HG03432 (cell line): ENCODE data around the gene OR4E1.
A peak's percentile ranks its signal among the peaks of the same experiment; 100 is the strongest.
"Not testable (repeated sequence)": the region's sequence is repeated elsewhere in the genome, so short reads cannot be mapped to it uniquely, and the experiment has no call there.

ENCODE experiments used
- ATAC-seq: cut with Tn5 transposase; IDR thresholded peaks from one replicate; pipeline ENCODE4 v1.9.1; 2021; ENCODE audit warnings: mild to moderate bottlenecking, moderate library complexity; ENCODE audit not compliant: unreplicated experiment

OR4E1 gene, protein sequence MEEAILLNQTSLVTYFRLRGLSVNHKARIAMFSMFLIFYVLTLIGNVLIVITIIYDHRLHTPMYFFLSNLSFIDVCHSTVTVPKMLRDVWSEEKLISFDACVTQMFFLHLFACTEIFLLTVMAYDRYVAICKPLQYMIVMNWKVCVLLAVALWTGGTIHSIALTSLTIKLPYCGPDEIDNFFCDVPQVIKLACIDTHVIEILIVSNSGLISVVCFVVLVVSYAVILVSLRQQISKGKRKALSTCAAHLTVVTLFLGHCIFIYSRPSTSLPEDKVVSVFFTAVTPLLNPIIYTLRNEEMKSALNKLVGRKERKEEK

DNA sequence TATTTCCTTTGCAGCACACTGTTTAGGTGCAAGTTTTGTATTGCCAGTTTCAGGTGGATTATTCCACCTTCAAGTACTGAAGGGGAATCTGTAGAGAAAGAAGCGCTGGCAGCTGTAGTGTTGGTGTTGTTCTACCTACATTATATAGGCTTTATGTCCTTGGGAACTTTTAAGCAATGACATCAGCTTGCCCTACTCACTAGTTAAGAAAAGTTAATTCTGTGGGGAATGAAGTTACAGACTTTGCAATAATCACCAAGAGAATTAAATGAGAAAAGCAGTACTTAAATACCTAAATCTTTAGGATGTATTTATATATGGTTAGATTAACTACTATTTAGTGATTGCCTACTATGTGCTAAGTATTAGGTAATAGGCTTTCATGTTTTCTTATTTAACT, at the start of gene OR4E1:
TSS of gene OR4E1 (minus strand) at position 101 of the 400 bp plus-strand sequence. CDS start 2,883 bp downstream, outside the sequence.
- no peak for ATAC-seq

DNA sequence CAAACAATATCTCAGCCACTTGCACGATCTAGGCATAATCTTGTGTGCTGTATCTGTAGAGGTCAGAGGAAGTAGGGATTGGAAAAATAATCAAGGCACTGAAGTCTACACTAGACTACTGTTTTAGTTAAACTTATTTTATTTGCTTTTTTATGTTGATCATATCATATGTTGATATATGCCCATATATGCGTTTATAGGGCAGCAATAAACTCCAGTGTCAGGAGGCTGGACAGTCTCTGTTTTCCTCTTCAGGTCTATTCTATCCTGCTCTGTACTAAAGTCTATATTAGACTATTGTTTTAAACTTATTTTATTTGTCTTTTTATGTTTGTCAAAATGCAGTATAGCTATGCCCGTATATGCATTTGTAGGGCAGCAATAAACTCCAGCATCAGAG, 47.9 kb upstream of the OR4E1 start:
- ATAC-seq = no peak

DNA sequence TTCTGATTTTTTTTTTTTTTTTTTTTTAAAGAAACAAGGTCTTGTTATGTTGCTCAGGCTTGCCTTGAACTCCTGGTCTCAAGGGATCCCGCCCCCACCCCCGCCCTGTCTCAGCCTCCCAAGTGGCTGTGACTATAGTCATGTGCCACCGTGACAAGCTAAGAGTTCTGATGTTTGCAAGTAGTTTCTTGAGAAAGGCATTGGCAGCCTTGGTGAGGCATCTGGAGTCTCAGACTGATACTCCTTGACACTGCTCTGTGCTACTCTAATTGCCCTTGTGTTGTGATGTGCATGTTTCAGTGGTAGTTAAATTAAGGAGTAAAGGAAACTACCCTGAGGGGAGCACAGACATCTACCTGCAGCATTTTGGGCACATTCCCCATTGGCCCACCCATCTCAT, 46.2 kb upstream of the OR4E1 start:
- no peak for ATAC-seq

DNA sequence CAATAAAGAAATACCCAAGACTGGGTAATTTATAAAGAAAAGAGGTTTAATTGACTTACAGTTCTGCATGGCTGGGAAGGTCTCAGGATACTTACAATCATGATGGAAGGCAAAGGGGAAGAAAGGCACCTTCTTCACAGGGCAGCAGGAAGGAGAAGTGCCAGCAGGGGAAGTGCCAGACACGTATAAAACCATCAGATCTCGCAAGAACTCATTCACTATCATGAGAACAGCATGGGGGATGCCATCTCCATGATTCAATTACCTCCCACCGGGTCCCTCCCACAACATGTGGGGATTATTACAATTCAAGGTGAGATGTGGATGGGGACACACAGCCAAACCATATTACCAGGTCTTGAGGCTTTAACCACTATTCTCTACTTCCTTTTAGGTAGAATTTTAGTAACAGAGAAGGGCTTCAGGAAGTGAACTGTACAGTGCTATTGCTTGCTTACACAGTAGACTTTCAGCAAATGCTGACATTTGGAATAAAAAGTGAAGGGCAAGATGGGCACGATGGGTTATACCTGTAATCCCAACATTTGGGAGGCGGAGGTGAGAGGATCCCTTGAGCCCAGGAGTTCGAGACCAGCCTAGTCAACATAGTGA, 40.8 kb upstream of the OR4E1 start:
- ATAC-seq = no peak

DNA sequence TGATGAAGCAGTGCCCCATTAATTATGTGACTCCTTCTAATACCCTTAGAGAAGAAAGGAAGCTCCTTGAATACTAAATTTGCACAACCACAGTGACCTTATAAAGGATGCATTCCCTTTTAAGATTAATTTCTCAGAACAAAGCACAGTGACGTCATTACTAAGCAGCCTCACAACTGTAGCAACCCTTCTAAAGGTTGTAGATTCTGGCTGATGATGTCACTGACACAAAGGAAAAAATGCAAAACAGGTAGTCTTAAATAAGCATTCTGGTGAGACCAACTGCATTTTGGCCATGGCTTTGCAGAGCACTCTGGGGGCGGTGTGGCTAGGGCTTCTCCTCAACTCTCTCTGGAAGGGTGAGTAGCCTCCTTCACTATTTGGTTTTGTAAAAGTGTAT, 38.4 kb upstream of the OR4E1 start:
- ATAC-seq = no peak

DNA sequence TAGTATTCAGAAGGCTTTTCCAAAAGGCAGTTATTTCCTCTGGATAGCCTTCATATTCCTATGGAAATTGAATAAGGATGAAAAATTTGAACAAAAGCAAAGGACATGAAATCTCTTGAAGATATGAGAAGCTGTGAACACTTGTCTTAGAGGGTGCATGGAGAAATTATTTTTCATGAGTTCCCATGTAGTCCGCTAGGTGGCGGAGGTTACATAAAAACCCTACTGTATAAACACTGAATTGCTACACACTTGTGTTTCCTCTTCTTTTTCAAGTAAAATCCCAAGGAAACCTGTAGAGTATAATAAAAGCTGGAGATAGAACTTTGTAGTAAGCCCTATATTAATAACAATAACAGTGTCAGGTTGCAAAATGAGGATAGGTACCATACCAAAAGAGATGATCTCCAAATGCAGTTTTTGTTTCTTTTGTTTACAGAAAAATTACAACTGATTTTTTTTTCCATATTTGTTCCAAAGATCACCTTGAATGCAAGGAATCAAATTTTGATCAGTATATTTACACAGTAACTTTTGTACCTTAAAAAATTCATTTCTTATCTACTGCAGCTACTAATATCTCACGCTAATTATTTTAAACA, 37.8 kb upstream of the OR4E1 start:
- peak; percentile 76 for ATAC-seq

DNA sequence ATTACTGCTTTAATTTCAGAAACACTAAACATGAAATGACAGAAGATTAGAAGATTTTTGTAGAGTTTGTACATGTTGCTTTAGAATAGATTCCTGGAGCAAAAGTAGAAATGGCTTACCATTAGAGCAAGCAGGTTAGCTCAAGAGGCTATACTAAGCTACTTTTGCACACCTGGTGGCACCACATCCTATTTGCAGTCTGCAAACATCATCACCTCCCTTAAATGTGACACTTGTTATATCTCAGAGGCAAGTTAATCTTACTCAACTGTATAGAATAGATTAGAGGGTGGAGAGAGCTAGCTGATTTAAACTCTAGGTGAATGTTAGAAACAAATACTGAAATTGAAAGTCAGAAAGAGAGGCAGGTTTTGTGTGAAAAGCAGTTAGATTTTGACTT, 30.7 kb upstream of the OR4E1 start:
- ATAC-seq = no peak

DNA sequence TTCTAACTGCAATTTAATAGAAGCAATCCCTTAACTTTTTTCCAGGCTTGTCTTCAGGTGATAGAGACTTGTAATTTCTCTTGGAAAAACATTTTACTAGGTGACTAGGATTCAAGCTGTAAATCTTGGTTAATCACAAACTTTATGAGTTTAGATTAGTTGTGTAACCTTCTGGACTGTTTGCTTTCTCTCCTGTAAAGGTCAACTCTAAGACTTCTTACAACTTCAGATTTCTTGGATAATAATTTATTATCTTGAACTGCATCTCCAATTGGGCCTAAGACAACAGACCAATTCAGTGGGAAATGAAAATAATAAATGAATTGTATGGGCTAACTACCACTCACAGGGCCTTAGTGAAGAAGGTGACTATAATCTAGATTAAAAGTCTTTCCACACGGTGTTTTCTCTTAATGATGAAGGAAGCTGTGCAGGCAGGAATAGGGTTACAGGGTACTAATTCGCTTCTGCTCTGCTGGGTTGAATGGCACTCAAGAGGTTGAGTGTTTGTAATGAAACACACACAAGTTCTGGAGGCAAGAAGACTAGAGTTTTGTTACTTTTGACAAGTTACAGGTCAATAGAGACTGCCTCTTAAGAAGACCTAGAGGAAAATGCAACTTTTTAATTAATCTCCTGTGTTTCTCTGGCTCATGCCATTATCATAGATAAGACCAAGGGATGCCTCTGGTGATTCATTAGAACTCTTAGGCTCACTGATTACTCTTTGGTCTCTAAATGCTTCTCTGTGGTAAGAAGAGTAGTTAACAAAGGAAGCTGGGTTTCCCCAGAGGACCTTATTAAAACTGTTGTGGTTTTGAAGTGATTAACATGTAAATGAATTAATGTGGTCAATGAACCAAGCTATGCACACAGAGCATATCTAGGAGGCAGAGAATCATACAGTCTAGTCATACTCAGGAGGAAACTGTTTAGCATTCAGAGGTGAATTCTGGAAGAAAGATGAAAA, 30.0 kb upstream of the OR4E1 start:
- no peak for ATAC-seq

DNA sequence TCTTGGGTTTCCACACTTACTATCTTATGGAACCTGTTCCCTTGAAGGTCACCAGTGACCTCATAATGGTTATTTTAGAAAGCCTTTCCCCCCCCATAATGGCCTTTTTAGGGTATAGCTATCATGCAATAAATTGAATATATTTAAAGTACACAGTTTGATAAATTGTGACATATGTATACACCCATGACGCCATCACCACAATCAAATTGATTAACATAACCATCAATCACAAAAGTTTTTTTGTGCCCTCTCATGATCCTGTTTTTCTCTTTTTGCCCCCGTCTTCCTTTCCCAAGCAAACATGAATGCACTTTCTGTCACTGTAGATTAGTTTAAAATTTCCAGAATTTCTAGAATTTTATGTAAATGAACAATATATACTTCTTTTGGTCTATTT, 28.7 kb upstream of the OR4E1 start:
- no peak for ATAC-seq

DNA sequence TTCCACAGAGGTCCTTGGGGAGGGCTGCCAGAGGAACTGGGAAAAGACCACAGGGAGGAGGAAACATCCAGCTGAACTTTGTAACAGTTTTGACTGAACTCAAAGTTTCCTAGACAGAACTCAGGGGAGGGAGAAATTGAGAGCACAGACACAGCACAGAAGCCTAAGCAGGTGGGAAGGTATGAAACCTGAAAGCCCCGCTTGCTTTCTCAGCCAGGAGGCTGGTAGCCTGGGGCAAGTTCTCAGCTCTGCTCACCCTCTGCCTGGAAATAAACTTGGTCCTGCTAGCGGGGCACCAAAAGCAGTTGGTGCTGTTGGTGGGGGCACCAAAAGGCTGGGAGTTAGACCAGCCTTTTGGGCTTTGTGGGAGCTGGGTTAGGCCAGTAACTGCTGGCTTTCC, 25.9 kb upstream of the OR4E1 start:
- no peak for ATAC-seq

DNA sequence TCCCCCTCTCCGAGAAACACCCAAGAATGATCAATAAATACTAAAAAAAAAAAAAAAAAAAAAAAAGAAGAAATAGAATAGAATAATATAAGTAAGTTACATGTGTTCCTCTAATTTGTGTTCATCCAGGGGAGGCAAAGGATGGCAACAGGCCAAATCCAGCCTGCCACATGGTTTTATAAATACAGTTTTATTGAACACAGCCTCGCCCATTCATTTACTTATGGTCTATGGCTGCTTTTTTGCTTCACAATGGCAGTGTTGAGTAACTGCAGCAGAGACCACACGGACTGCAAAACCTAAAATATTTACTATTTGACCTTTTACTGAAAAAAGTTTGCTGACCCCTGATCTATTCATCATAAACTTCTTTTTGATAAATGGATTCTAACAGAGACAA, 24.9 kb upstream of the OR4E1 start:
- ATAC-seq = not testable (repeated sequence)

DNA sequence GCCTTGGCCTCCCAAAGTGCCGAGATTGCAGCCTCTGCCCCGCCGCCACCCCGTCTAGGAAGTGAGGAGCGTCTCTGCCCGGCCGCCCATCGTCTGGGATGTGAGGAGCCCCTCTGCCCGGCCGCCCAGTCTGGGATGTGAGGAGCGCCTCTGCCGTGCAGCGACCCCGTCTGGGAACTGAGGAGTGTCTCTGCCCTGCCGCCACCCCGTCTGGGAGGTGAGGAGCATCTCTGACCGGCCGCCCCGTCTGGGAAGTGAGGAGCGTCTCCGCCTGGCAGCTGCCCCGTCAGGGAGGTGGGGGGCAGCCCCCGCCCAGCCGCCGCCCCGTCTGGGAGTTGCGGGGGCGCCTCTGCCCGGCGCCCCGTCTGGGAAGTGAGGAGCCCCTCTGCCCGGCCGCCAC, 24.0 kb upstream of the OR4E1 start:
- not testable (repeated sequence) for ATAC-seq

DNA sequence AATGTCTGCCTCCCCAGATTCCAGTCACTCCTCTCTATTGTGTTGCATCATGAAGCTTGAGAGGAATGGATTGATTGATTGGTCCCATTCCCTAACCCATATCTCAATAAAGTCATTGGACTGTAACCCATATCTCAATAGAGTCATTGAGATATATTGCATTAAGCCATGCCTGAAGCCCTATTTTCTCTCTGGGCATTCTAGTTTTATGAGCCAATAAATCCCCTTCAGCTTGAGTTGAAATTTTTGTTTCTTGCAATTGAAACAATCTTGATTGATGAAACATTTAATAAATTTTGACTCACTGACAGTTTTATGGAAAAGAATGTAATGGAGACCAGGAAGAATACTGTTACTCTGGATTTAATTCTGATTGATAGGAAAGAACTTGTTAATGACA, 20.8 kb upstream of the OR4E1 start:
- ATAC-seq = no peak

DNA sequence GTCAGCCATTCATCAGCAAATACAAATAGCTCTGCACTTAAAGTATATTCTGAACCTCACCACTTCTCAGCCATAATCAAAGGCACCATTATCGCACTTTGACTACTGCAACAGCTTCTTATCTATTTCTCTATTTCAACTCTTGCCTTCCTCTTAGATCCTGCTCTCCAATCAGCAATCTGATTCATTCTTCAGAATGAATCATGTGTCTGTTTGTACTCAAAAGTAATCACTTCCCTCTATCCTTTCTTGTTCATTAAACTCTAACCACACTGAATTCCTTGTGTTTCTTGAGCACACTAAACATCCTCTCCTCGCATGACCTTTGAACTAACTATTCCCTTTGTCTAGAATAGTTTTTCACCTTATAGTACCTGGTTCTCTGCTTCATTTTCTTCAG, 12.8 kb upstream of the OR4E1 start:
- no peak for ATAC-seq

DNA sequence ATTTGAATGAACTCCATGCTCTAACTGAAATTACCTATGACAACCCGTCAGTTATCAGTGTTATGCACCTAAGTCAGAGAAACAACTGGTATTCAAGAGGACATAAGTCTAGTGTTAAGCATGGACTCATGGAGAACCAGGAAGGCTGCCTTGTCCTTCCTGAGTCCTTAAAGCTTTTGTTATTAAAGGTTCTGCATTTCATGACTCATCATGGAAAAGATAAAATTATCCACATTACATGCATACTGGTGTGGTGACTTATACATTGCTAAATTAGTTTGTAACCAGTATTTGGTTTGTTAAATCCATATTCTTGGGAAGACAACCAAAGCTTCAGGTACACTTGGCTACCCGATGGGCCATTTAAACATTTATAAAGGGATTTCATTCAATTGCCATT, 6.5 kb upstream of the OR4E1 start:
- no peak for ATAC-seq

DNA sequence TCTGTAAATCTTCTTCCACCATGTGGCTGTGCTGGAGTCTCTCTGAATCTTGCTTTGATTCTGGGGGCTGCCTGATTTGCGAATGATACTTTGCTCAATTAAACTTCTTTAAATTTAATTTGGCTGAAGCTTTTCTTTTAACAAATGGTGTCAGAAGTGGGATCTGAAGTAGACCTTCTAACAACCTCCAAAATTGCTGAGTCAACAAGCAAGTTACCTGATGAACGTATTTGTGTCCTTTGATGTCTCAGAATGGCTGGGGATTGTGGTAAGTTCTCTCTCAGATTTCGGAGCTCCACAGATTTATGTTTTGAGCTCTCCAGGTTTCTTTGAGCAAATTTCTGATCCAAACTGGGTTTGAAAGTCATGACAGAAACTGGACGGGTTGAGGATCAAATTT, 1.9 kb upstream of the OR4E1 start:
- no peak for ATAC-seq

DNA sequence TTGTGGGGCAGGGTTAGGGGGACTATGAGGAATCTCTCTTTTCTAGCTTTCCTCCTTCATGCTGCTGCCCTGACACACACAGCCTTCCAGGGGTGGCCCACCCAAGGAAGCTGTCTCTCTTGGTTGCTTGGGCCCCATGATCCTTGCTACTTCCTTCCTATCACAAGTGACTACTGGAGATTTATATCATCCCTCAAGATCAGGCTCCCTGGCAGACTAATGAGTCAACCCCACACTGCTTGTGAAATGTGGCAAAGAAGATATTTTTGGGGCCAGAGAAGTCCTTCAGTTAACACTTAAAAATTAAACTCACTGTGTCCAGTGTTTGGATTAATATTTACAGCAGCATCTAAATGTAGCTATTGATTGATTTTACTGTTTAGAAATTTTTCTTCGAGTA, 1.5 kb downstream of the OR4E1 start:
- ATAC-seq = no peak

DNA sequence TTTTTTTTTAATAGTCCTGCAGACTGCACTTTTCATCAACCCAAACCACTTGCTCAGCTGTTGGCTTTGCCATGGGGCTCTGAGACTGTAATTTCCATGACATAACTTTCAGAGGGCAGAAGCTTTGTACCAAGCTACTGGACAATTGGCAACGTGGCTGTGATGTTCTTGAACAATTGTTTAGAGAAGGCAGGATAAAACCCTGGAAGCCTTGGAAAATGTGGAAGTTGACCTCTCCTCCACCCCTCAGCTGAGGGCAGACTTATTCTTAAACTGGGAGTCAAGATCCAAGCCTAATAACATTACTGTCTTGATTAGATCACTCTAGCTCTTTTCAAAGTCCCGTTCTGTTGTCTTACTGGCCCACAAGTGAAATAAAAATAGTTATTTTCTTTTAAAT, 2.2 kb downstream of the OR4E1 start:
- no peak for ATAC-seq

DNA sequence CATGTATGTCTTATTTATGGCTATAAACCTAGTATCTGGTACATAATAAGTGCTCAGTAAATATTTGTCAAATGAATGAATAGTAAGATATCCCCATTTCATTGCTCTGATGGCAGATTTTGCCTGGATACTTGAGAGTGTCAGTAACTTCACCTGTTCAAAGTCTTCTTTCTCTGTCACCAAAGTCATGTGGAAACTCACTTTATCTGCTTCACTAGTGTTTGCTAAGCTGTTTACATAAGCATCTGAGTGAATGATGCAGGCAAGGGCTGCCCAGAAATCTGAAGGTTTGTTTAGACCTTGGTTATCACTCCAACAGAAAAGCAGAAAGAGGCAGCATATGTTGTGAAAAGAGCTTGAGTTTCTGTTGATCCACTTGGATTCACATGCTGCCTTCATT, 4.3 kb downstream of the OR4E1 start:
- no peak for ATAC-seq

DNA sequence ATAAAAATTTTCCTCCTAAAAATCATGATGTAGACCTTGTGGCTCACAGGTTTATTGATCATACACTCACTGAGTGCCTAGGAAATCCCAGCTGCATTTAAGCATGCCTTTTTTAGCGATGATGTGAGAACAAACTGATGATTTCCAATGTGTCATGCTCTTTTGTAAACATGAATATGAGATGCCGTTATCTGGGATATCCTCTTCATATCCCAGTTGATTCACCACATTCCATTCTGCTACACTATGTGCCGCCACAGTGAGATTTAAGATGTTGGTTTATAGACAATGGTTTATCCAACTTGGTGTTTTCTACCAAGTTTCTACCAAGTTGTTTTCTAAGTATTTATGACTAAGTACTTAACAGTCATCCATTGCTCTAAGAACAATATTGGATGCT, 5.2 kb downstream of the OR4E1 start:
- ATAC-seq = no peak

DNA sequence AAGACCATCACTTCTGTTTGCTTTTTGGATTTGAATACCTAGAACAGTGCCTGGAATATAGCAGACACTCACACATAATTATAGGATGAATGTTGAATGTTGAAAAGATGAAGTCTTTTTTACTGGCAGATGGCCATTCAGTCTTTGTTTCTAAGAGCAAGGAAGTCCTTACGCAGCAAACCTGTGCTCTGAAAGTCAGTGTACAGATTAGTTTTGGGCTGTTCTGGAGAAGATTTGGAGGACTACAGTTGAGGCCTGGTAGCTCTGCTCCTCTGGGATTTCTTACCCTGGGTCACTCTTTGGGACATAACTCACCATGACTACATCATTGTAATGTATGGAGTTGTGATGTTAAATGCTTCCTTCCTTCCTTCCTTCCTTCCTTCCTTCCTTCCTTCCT, 16.6 kb downstream of the OR4E1 start:
- no peak for ATAC-seq
